ENCODE data around the gene ECM2.

GRCh38 chr9:92512622-92513021 is 23.2 kb downstream of the ECM2 start:
- TF ChIP-seq CTCF (IDR thresholded peaks at IDR 0.05; ENCODE audit: poor library complexity), result no peak
- no peak for TF ChIP-seq EZH2 (IDR thresholded peaks at IDR 0.05; ENCODE audit: borderline replicate concordance)
